ENCODE data around the gene IFIT1B. TPM values are rescaled to one million over a fixed set of nuclear protein-coding genes. Genes with fewer than 3 reads are reported as not detected.
"Not testable (repeated sequence)": the region's sequence is repeated elsewhere in the genome, so short reads cannot be mapped to it uniquely, and the experiment has no call there.

IFIT1B gene
- total RNA-seq, 1 experiment from 2014 or later, result not detected

DNA sequence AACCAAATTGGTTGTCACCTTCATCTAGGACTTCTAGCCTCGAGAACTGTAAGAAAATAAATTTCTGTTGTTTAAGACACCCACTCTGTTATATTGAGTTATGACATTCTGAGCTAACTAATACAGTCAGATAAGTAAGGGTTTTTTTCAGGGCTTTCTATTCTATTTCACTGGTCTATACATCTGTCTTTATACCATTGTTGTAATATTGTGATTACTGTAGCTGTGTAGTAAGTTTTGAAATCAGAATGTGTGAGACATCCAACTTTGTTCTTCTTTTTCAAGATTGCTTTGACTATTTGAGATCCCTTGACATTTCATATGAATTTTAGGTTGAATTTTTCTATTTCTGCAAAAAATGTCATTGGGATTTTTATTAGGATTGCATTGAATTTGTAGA is 22.1 kb downstream of the IFIT1B start:
- DNase-seq (ENCODE audit: low read depth in 1 of 2, low spot score in 2 of 2), result no peak
- no peaks in the 10 kb centered on the region for H3K9me3 ChIP-seq (replicated peaks)
- H3K36me3 ChIP-seq, result no peaks in the 10 kb centered on the region
- H3K27me3 ChIP-seq (replicated peaks), result no peaks in the 10 kb centered on the region
- H3K27ac ChIP-seq, result no peak overlapping the region
- no peak overlapping the region for H3K4me3 ChIP-seq
- H3K4me1 ChIP-seq (replicated peaks), result peaks cover 8% of the 10 kb centered on the region

DNA sequence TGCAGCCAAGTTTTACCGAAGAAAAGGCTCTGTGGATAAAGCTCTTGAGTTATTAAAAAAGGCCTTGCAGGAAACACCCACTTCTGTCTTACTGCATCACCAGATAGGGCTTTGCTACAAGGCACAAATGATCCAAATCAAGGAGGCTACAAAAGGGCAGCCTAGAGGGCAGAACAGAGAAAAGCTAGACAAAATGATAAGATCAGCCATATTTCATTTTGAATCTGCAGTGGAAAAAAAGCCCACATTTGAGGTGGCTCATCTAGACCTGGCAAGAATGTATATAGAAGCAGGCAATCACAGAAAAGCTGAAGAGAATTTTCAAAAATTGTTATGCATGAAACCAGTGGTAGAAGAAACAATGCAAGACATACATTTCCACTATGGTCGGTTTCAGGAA is 25.2 kb downstream of the IFIT1B start:
- no peak for DNase-seq (ENCODE audit: low read depth in 1 of 2, low spot score in 2 of 2)
- Histone ChIP-seq H3K36me3 (no peaks in the 10 kb centered on the region), H3K9me3 (replicated peaks) (no peaks in the 10 kb centered on the region), H3K4me3 (no peak overlapping the region), H3K27me3 (replicated peaks) (no peaks in the 10 kb centered on the region), H3K4me1 (replicated peaks) (peaks cover 1% of the 10 kb centered on the region), H3K27ac (no peak overlapping the region)

DNA sequence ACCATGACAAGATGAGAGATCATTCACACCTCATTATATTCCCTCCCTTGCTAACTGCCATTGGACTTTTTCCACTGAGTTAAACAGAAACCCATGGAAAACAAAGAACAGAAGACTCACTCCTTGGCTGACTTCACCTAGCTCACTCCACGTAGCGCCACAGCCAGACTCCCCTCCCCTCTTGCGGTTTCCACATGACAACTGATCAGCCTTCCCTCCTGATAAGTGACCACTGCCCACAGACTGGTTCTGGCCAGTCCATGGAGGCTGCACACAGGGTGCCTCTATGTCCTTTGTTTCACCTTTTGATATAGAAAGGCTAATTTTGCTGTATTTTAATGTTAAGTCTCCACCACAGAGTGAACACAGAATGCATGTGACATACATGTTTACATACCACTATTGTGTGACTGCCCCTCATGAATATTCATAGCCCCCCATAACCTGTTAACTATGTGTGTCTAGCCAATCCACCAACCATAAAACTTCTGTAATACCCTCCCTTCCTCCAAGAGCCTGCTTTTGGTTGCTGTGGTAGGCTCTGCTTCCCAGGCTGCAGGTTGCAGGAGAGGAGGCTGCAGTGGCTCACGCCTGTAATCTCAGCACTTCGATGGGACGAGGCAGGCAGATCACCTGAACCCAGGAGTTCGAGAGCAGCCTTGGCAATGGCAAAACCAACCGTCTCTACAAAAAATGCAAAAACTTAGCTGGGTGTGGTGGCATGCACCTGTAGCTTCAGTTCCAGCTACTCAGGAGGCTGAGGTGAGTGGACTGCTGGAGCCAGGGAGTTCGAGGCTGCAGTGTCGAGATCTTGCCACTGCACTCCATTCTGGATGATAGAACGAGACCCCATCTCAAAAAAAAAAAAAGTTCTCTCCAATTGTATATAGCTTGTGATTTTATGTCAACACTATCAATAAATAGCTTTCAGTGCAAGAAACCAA is 26.5 kb downstream of the IFIT1B start:
- Histone ChIP-seq H3K27ac (no peak overlapping the region), H3K4me1 (replicated peaks) (no peaks in the 10 kb centered on the region), H3K4me3 (no peak overlapping the region), H3K9me3 (replicated peaks) (no peaks in the 10 kb centered on the region), H3K27me3 (replicated peaks) (no peaks in the 10 kb centered on the region), H3K36me3 (no peaks in the 10 kb centered on the region)
- DNase-seq (ENCODE audit: low read depth in 1 of 2, low spot score in 2 of 2), result no peak

DNA sequence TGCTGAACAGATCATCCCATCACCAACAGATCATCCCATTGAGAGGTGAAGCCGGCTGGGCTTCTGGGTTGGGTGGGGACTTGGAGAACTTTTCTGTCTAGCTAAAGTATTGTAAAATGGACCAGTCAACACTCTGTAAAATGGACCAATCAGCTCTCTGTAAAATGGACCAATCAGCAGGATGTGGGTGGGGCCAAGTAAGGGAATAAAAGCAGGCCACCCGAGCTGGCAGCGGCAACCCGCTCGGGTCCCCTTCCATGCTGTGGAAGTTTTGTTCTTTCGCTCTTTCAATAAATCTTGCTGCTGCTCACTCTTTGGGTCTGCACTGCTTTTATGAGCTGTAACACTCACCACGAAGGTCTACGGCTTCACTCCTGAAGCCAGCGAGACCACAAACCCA is 28.3 kb downstream of the IFIT1B start:
- H3K27me3 ChIP-seq (replicated peaks); H3K4me1 ChIP-seq (replicated peaks); DNase-seq (ENCODE audit: low read depth in 1 of 2, low spot score in 2 of 2); H3K27ac ChIP-seq; H3K4me3 ChIP-seq; H3K9me3 ChIP-seq (replicated peaks); H3K36me3 ChIP-seq: not testable (repeated sequence)

DNA sequence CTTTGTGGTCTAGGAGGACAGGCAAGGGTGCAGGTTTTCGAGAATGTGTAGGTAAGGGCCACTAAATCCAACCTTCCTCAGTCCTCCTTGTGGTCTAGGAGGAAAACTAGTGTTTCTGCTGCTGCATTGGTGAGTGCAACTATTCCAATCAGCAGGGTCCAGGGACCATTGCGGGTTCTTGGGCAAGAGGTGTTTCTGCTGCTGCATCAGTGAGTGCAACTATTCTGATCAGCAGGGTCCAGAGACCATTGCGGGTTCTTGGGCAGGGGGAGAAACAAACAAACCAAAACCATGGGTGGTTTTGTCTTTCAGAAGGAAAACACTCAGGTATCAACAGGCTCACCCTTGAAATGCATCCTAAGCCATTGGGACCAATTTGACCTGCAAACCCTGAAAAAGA is 29.9 kb downstream of the IFIT1B start:
- DNase-seq (ENCODE audit: low read depth in 1 of 2, low spot score in 2 of 2); H3K4me3 ChIP-seq; H3K36me3 ChIP-seq; H3K9me3 ChIP-seq (replicated peaks); H3K4me1 ChIP-seq (replicated peaks); H3K27ac ChIP-seq; H3K27me3 ChIP-seq (replicated peaks): not testable (repeated sequence)

DNA sequence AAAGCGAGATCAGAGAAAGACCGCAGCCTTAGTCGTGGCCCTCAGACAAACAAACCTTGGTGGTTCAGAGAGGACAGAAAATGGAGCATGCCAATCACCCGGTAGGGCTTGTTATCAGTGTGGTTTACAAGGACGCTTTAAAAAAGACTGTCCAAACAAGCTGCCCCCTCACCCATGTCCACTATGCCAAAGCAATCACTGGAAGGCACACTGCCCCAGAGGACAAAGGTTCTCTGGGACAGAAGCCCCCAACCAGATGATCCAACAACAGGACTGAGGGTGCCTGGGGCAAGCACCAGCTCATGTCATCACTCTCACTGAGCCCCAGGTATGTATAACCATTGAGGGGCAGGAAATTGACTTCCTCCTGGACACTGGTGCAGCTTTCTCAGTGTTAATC is 31.4 kb downstream of the IFIT1B start:
- not testable (repeated sequence) for H3K36me3 ChIP-seq; H3K27me3 ChIP-seq (replicated peaks); H3K4me1 ChIP-seq (replicated peaks); H3K27ac ChIP-seq; DNase-seq (ENCODE audit: low read depth in 1 of 2, low spot score in 2 of 2); H3K4me3 ChIP-seq; H3K9me3 ChIP-seq (replicated peaks)

DNA sequence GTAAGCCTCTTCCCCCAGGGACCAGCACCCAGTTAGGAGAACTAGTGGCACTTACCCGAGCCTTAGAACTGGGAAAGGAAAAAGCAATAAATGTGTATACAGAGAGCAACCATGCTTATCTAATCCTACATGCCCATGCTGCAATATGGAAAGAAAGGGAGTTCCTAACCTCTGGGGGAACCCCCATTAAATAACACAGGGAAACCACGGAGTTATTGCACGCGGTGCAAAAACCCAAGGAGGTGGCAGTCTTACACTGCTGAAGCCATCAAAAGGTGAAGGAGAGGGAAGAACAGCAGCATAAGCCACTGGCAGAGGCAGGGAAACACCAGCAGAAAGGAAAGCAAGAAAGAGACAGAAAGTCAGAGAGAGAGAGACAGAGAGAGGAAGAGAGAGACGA is 32.7 kb downstream of the IFIT1B start:
- H3K4me1 ChIP-seq (replicated peaks), result not testable (repeated sequence)

DNA sequence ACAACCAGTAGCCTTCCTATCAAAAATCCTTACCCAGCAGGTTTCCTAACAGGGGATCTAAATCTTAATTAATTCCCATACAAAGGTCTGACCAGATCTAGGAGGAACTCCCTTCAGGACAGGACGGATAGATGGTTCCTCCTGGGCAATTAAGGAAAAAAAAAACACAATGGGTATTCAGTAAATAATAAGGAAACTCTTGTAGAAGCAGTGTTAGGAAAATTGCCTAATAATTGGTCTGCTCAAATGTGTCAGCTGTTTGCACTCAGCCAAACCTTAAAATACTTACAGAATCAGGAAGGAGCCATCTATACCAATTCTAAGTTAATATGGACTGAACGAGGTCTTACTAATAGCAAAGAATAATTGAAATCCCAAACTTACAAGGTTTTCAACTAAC is 33.3 kb downstream of the IFIT1B start:
- DNase-seq (ENCODE audit: low read depth in 1 of 2, low spot score in 2 of 2); H3K27ac ChIP-seq: not testable (repeated sequence)

More for the DNA sequence above, 32.7 kb downstream of the IFIT1B start:
- not testable (repeated sequence) for H3K9me3 ChIP-seq (replicated peaks); H3K27ac ChIP-seq; H3K4me3 ChIP-seq; H3K36me3 ChIP-seq; DNase-seq (ENCODE audit: low read depth in 1 of 2, low spot score in 2 of 2); H3K27me3 ChIP-seq (replicated peaks)

DNA sequence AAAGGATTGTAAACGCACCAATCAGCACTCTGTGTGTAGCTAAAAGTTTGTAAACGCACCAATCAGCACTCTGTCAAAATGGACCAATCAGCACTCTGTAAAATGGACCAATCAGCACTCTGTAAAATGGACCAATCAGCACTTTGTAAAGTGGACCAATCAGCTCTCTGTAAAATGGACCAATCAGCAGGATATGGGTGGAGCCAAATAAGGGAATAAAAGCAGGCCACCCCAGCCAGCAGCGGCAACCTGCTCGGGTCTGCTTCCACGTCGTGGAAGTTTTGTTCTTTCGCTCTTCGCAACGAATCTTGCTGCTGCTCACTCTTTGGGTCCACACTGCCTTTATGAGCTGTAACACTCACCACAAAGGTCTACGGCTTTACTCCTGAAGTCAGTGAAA is 34.4 kb downstream of the IFIT1B start:
- not testable (repeated sequence) for H3K27me3 ChIP-seq (replicated peaks); H3K4me3 ChIP-seq; H3K9me3 ChIP-seq (replicated peaks); H3K27ac ChIP-seq; DNase-seq (ENCODE audit: low read depth in 1 of 2, low spot score in 2 of 2)
- Histone ChIP-seq H3K36me3 (peaks cover 14% of the 10 kb centered on the region), H3K4me1 (replicated peaks) (peaks cover 18% of the 10 kb centered on the region)

More for the DNA sequence above, 33.3 kb downstream of the IFIT1B start:
- H3K9me3 ChIP-seq (replicated peaks); H3K4me3 ChIP-seq; H3K36me3 ChIP-seq; H3K27me3 ChIP-seq (replicated peaks): not testable (repeated sequence)
- peaks cover 12% of the 10 kb centered on the region for H3K4me1 ChIP-seq (replicated peaks)

DNA sequence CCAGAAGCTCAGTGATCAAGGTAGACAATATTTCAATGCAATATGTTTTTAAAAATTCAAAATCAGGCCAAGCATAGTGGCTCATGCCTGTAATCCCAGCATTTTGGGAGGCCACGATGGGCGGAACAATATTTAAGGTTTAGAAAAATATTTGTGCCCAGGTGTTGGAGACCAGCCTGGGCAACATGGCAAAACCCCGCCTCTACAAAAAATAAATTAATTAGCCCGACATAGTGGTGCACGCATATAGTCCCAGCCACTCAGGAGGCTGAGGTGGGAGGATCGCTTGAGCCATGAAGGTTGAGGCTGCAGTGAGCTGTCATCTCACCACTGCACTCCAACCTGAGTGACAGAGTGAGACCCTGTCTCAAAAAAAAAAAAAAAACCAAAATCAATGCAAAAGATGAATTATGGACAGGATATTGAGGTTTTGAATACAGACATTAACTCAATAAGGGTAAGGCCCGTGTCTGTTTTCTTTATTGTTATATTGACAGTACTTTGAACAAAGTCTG is 35.6 kb downstream of the IFIT1B start:
- H3K4me3 ChIP-seq, result peak overlapping the region; percentile 71; the same call in 1 of the 2 replicates
- no peak overlapping the region; the same call in 1 of the 2 replicates for H3K27ac ChIP-seq
- H3K36me3 ChIP-seq, result peaks cover 25% of the 10 kb centered on the region
- no peaks in the 10 kb centered on the region for H3K27me3 ChIP-seq (replicated peaks)
- H3K4me1 ChIP-seq (replicated peaks), result peaks cover 18% of the 10 kb centered on the region
- no peaks in the 10 kb centered on the region for H3K9me3 ChIP-seq (replicated peaks)
- DNase-seq (ENCODE audit: low read depth in 1 of 2, low spot score in 2 of 2), result no peak

DNA sequence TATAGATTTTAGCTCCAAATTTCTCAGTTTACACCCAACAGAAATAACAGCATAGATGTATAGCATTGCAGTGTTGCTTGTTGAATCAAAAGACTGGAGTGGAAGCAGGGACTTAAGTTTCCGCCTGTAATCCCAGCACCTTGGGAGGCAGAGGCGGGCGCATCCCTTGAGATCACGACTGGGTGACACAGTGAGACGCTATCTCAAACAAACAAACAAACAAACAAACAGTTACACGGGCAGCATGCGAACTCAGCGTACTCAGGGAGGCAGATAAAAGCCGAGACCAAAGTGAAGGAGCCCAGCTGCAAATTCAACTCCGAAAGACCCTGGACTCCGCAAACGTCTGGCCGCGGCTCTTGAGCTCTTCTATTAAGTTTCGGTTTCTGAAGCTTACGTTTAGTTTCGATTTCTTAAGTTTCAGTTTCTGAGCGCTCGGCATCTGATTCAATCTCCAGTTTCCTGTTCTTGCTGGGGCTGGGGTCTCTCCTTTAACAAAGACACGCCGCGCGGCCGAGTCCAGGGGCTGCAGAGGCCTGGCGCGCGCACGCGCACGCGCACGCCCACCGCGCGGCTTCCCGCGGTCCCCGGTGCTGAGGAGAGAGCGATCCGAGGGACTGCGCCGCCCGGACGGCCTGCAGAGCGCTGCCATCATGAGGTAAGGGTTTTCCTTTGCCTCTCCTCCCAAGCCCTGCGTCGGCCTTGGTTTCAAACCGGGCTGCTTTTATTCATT is 36.5 kb downstream of the IFIT1B start, which contains the start of gene IFIT5:
TSS of gene IFIT5 (plus strand) at position 423 of the 733 bp plus-strand sequence. CDS start at position 654, 231 bp downstream.
- Histone ChIP-seq H3K27ac (peak within 1 kb of the TSS; percentile 83), H3K27me3 (replicated peaks) (no peaks in the 10 kb centered on the region), H3K36me3 (peaks cover 25% of the 10 kb centered on the region), H3K4me3 (peak within 1 kb of the TSS; percentile 71), H3K4me1 (replicated peaks) (peaks cover 18% of the 10 kb centered on the region), H3K9me3 (replicated peaks) (no peaks in the 10 kb centered on the region)
- DNase-seq (ENCODE audit: low read depth in 1 of 2, low spot score in 2 of 2), result peak; percentile 73 to 92

DNA sequence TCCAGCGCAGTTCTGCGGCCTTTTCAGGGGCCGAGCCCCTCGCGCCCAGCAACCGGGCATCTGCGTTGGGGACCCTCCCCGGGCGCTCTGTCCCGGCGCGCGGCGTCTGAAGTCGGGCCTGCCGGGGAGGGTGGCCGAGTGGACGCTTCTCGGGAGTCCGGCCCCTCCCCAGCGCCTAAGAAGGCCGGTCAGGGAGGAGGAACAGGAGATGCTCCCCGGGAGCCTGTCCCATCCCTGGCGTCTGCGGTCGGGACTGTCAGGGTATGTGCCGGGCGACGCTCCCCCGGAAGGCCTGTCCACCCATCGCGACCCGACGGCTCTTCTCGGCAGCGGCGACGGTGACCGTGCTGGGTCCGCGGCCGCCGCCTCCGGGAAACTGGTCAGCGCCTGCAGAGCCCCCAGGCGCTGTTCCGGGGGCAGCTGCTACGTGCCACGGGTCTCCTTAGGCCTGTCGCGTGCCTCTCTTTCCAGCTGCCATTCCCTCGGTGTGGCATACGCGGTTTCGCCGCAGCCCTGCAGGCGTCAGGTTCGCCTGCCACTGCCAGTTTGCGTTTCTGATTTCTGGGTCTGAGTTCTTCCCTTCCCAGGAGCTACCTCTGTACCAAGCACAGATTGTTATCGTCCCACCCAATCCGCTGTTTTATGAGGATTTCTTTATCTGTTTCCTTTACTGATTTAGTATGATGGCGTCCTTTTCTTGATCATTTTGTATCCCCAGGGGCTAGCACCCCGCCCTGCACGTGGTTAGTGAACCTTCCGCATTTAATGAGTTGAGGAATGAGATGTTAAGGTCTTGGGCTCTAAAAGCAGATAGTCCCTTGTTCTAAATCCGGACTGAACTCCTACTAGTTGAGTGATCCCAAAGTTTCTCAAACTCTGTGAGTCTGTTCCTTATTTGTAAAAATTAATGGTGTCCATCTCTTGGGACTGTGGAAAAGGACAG is 37.3 kb downstream of the IFIT1B start:
- Histone ChIP-seq H3K4me3 (peak overlapping the region; percentile 71), H3K9me3 (replicated peaks) (no peaks in the 10 kb centered on the region), H3K27ac (peak overlapping the region; percentile 83), H3K27me3 (replicated peaks) (no peaks in the 10 kb centered on the region), H3K4me1 (replicated peaks) (peaks cover 18% of the 10 kb centered on the region), H3K36me3 (peaks cover 31% of the 10 kb centered on the region)
- peak; percentile 68 to 84 for DNase-seq (ENCODE audit: low read depth in 1 of 2, low spot score in 2 of 2)

DNA sequence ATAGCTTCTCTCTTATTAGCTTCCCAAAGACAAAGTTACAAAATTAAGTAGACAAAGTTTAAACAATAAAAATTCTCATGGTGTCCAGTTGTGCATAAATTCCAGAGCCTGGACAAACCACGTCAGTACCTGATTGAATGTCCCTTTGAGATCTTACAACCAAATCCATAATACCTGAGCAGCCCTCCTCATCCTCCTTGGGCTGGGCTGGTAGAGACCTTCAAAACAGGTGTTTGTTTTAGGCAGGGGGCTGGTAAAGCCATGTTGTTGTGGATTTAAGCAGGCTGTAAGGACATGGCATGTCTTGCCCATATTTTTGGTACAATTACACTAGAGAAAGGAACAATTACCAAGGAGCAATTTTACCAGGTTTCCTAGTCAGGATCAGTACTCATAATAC is 38.6 kb downstream of the IFIT1B start:
- Histone ChIP-seq H3K27ac (no peak overlapping the region), H3K27me3 (replicated peaks) (no peaks in the 10 kb centered on the region), H3K36me3 (peaks cover 43% of the 10 kb centered on the region), H3K4me3 (no peak overlapping the region), H3K9me3 (replicated peaks) (no peaks in the 10 kb centered on the region), H3K4me1 (replicated peaks) (peaks cover 18% of the 10 kb centered on the region)
- no peak for DNase-seq (ENCODE audit: low read depth in 1 of 2, low spot score in 2 of 2)
